HepG2 (cell line): ENCODE data around the gene NPTXR. TPM values are rescaled to one million over a fixed set of nuclear protein-coding genes. Genes with fewer than 3 reads are reported as not detected.

Experiments
- FOXO1 ChIP-seq: sonication (generic); formaldehyde crosslinking; IDR thresholded peaks from 2 replicates; pipeline ENCODE4 v1.4.0; 2020; ENCODE audit warnings: missing genetic modification reagents
- GATAD1 ChIP-seq: IDR thresholded peaks from 2 replicates; pipeline ENCODE4 v1.6.1; 2016; ENCODE audit warnings: missing genetic modification reagents, missing compliant biosample characterization
- KDM5B ChIP-seq: sonication (generic); formaldehyde crosslinking; IDR thresholded peaks from 2 replicates; pipeline ENCODE4 v1.4.0; 2020; ENCODE audit warnings: missing genetic modification reagents, mild to moderate bottlenecking, borderline replicate concordance
- KLF12 ChIP-seq: sonication (generic); formaldehyde crosslinking; IDR thresholded peaks from 2 replicates; pipeline ENCODE4 v1.4.0; 2020; ENCODE audit warnings: missing genetic modification reagents, borderline replicate concordance
- KMT2B ChIP-seq: IDR thresholded peaks from 2 replicates; pipeline ENCODE4 v1.6.1; 2016; ENCODE audit warnings: missing genetic modification reagents, missing compliant biosample characterization
- PATZ1 ChIP-seq: sonication (generic); formaldehyde crosslinking; IDR thresholded peaks from 2 replicates; pipeline ENCODE4 v1.4.0; 2020; ENCODE audit warnings: missing genetic modification reagents
- ZNF629 ChIP-seq: sonication (generic); formaldehyde crosslinking; conservative IDR thresholded peaks from 2 replicates; pipeline ENCODE4 v1.5.0; 2020; ENCODE audit warnings: missing genetic modification reagents
- ZNF768 ChIP-seq: sonication (generic); formaldehyde crosslinking; IDR thresholded peaks from 2 replicates; pipeline ENCODE4 v1.4.0; 2020; ENCODE audit warnings: missing genetic modification reagents
- polyA plus RNA-seq, 8 experiments: library from polyadenylated mRNA; depleted of rRNA in 3 of 8; stranded (reverse) in 7 of 8; unstranded in 1 of 8; fragments of >200 nt; fragmentation: Illumina TruSeq in 4 of 8; extraction: Trizol in 4 of 8; gene quantifications; 2 replicates each; pipeline versions ENCODE4 v1.2.1 to v1.2.3, GENCODE V29; 2011 to 2016; ENCODE audit warnings: low read depth in 4 of 8, missing spikeins in 1 of 8, mixed read lengths in 1 of 8; ENCODE audit not compliant: insufficient read depth in 1 of 8
- total RNA-seq, 5 experiments: library from RNA; depleted of rRNA; stranded (reverse); fragments of >200 nt; fragmentation: Illumina TruSeq; extraction: Trizol; gene quantifications; 2 replicates each; pipeline ENCODE4 v1.2.3, GENCODE V29; 2016; ENCODE audit warnings: low read depth in 1 of 5
- TF ChIP-seq, protein P1 (sequence below): sonication (generic); formaldehyde crosslinking; IDR thresholded peaks from 2 replicates; pipeline ENCODE4 v1.5.0; 2020; ENCODE audit warnings: mild to moderate bottlenecking, missing genetic modification reagents, borderline replicate concordance

NPTXR gene
- total and polyA plus RNA-seq, 2 of the 13 experiments (the other 11 are each of a cell fraction or from before 2014, with no cell fraction given): 2.6 to 4.8 TPM

GRCh38 chr22:38870312-38870741, 26.5 kb upstream of the NPTXR start (continued):
- TF ChIP-seq GATAD1 (CRISPR knock-in tag) (0 out of 2 replicates have a peak, but pooled peaks have one; percentile 30), PATZ1 (CRISPR knock-in tag) (peak; percentile 66; the same call in 1 of the 2 replicates), KMT2B (0 out of 2 replicates have a peak, but pooled peaks have one; percentile 36), KLF12 (CRISPR knock-in tag) (peak; percentile 57; the same call in 1 of the 2 replicates), ZNF768 (CRISPR knock-in tag) (0 out of 2 replicates have a peak, but pooled peaks have one; percentile 37), FOXO1 (CRISPR knock-in tag) (0 out of 2 replicates have a peak, but pooled peaks have one; percentile 29), KDM5B (no peak), ZNF629 (no peak)
- TF ChIP-seq, protein P1, sequence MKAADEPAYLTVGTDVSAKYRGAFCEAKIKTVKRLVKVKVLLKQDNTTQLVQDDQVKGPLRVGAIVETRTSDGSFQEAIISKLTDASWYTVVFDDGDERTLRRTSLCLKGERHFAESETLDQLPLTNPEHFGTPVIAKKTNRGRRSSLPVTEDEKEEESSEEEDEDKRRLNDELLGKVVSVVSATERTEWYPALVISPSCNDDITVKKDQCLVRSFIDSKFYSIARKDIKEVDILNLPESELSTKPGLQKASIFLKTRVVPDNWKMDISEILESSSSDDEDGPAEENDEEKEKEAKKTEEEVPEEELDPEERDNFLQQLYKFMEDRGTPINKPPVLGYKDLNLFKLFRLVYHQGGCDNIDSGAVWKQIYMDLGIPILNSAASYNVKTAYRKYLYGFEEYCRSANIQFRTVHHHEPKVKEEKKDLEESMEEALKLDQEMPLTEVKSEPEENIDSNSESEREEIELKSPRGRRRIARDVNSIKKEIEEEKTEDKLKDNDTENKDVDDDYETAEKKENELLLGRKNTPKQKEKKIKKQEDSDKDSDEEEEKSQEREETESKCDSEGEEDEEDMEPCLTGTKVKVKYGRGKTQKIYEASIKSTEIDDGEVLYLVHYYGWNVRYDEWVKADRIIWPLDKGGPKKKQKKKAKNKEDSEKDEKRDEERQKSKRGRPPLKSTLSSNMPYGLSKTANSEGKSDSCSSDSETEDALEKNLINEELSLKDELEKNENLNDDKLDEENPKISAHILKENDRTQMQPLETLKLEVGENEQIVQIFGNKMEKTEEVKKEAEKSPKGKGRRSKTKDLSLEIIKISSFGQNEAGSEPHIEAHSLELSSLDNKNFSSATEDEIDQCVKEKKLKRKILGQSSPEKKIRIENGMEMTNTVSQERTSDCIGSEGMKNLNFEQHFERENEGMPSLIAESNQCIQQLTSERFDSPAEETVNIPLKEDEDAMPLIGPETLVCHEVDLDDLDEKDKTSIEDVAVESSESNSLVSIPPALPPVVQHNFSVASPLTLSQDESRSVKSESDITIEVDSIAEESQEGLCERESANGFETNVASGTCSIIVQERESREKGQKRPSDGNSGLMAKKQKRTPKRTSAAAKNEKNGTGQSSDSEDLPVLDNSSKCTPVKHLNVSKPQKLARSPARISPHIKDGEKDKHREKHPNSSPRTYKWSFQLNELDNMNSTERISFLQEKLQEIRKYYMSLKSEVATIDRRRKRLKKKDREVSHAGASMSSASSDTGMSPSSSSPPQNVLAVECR: peak; percentile 26; the same call in 1 of the 2 replicates
